Upper lobe of left lung (tissue), 6 donors: Measurements from ENCODE around the gene NKAIN4. TPM values are rescaled to one million over a fixed set of nuclear protein-coding genes. Genes with fewer than 3 reads are reported as not detected.

Source experiments
- ATAC-seq, 2 donors: fragments of 200-7000 bp; cut with Tn5 transposase; one replicate each; pipeline ENCODE4 v1.9.1; 2022; ENCODE audit warnings: mild to moderate bottlenecking in 2 of 2, moderate library complexity in 2 of 2; ENCODE audit not compliant: low FRiP score in 2 of 2
- DNase-seq, 2 donors: peaks; one replicate each; pipeline ENCODE4 v3.0.0-alpha.2; 2019 to 2020
- H3K27ac ChIP-seq, 4 donors: fragments of 200-600 bp; sonication (generic); one replicate each; pipeline ENCODE4 v1.5.1; 2016 to 2019
- H3K27me3 ChIP-seq, 4 donors: fragments of 200-600 bp; sonication (generic); one replicate each; pipeline ENCODE4 v1.5.1; 2017 to 2019
- H3K36me3 ChIP-seq, 4 donors: fragments of 200-600 bp; sonication (generic); one replicate each; pipeline ENCODE4 v1.5.1; 2016 to 2019
- H3K4me1 ChIP-seq, 4 donors: fragments of 200-600 bp; sonication (generic); one replicate each; pipeline ENCODE4 v1.5.1; 2018 to 2019
- H3K4me3 ChIP-seq, 4 donors: fragments of 200-600 bp; sonication (generic); one replicate each; pipeline ENCODE4 v1.5.1; 2017 to 2019; ENCODE audit warnings: mild to moderate bottlenecking in 2 of 4, moderate library complexity in 1 of 4
- H3K9me3 ChIP-seq, 4 donors: fragments of 200-600 bp; sonication (generic); one replicate each; pipeline ENCODE4 v1.5.1; 2018 to 2019
- CTCF ChIP-seq, 6 experiments: fragments of 450-650 bp in 4 of 6; fragments of 200-600 bp in 2 of 6; sonication (generic) in 2 of 6; IDR thresholded peaks; one replicate each; pipeline ENCODE4 v1.5.1; 2016 to 2019; ENCODE audit warnings: antibody characterized with exemption in 6 of 6
- EP300 ChIP-seq, 4 donors: sonication (generic); formaldehyde crosslinking; IDR thresholded peaks; one replicate each; pipeline ENCODE4 v1.5.1; 2017; ENCODE audit warnings: antibody characterized with exemption in 4 of 4, control low read depth in 2 of 4
- POLR2A ChIP-seq, 4 donors: fragments of 450-650 bp; IDR thresholded peaks; one replicate each; pipeline ENCODE4 v1.5.1; 2016 to 2017; ENCODE audit warnings: antibody characterized with exemption in 4 of 4, mild to moderate bottlenecking in 2 of 4
- POLR2AphosphoS5 ChIP-seq, 2 donors: sonication (generic); formaldehyde crosslinking; IDR thresholded peaks; one replicate each; pipeline ENCODE4 v1.5.1; 2017; ENCODE audit warnings: antibody characterized with exemption in 2 of 2
- WGBS, 2 donors: methylation state at CpG; one replicate each; pipeline ENCODE4 v1.1.5; 2017 to 2018; 5-methylcytosine and 5-hydroxymethylcytosine counted together
- total RNA-seq, 6 donors: library from RNA; depleted of rRNA in 4 of 6; stranded (reverse); fragments of >200 nt in 4 of 6; gene quantifications; one replicate each; pipeline versions ENCODE4 v1.1.0 to v1.2.1, GENCODE V29; 2016 to 2021
- donor health status: DM: no; HTN: no; CAD: no; lungs with moderate emphysema.
- donor health status: DM: no; HTN: yes; CAD: no; lungs with severe emphysema.

NKAIN4 gene
- total RNA-seq, 6 donors from 2014 or later: 0.17 TPM; not detected in 5

- no peak overlapping the region for H3K27ac ChIP-seq
- ATAC-seq (no peak), DNase-seq (no peak)
- no peaks in the 10 kb centered on the region for H3K36me3 ChIP-seq
- WGBS, 2 donors: 54 to 71% methylated on average over 9 to 12 of the region's 12 CpGs
- no peaks in the 10 kb centered on the region for H3K9me3 ChIP-seq
- peaks cover 0 to 4% (median 0%) of the 10 kb centered on the region in 4 donors for H3K27me3 ChIP-seq
- no peaks in the 10 kb centered on the region for H3K4me1 ChIP-seq
- no peak overlapping the region for H3K4me3 ChIP-seq
- TF ChIP-seq CTCF (IDR thresholded peaks at IDR 0.05): no peak
- no peak for TF ChIP-seq EP300 (IDR thresholded peaks at IDR 0.05)
- no peak for TF ChIP-seq POLR2AphosphoS5 (IDR thresholded peaks at IDR 0.05)
- TF ChIP-seq POLR2A (IDR thresholded peaks at IDR 0.05): no peak
These were observed 11.7 kb upstream of the NKAIN4 start for GRCh38 chr20:63265891-63266515.

- H3K9me3 ChIP-seq: no peaks in the 10 kb centered on the region
- 40 to 47% methylated on average over 14 of the region's 14 CpGs for WGBS, 2 donors
- H3K27ac ChIP-seq: no peak overlapping the region
- no peaks in the 10 kb centered on the region for H3K36me3 ChIP-seq
- ATAC-seq (no peak), DNase-seq (no peak)
- no peak for TF ChIP-seq EP300 (IDR thresholded peaks at IDR 0.05)
- no peak for TF ChIP-seq POLR2AphosphoS5 (IDR thresholded peaks at IDR 0.05)
- TF ChIP-seq POLR2A (IDR thresholded peaks at IDR 0.05): no peak
- TF ChIP-seq CTCF (IDR thresholded peaks at IDR 0.05): no peak
- H3K27me3 ChIP-seq: peaks cover 0 to 7% (median 0%) of the 10 kb centered on the region in 4 donors
- H3K4me1 ChIP-seq: no peaks in the 10 kb centered on the region
- no peak overlapping the region for H3K4me3 ChIP-seq
These were observed 10.3 kb upstream of the NKAIN4 start for GRCh38 chr20:63264519-63264918.

- no peak for ATAC-seq
- 78 to 79% methylated on average over 5 to 10 of the region's 10 CpGs for WGBS, 2 donors
These were observed 9.7 kb upstream of the NKAIN4 start for GRCh38 chr20:63264000-63264399.

GRCh38 chr20:63262836-63263235, 8.6 kb upstream of the NKAIN4 start:
- no peak for TF ChIP-seq CTCF (IDR thresholded peaks at IDR 0.05)
- no peak for TF ChIP-seq POLR2AphosphoS5 (IDR thresholded peaks at IDR 0.05)
- no peak for TF ChIP-seq POLR2A (IDR thresholded peaks at IDR 0.05)
- no peak for TF ChIP-seq EP300 (IDR thresholded peaks at IDR 0.05)
- 78 to 92% methylated on average over 8 of the region's 9 CpGs for WGBS, 2 donors
- peak in 1 of 2 donors; percentile 46 for DNase-seq
- Histone ChIP-seq H3K9me3 (no peaks in the 10 kb centered on the region), H3K4me3 (no peak overlapping the region), H3K4me1 (no peaks in the 10 kb centered on the region), H3K27me3 (peaks cover 0 to 7% (median 0%) of the 10 kb centered on the region in 4 donors), H3K27ac (no peak overlapping the region), H3K36me3 (no peaks in the 10 kb centered on the region)
- no peak for ATAC-seq

More at GRCh38 chr20:63264000-63264399, 9.7 kb upstream of the NKAIN4 start:
- TF ChIP-seq POLR2A (IDR thresholded peaks at IDR 0.05) (no peak), POLR2AphosphoS5 (IDR thresholded peaks at IDR 0.05) (no peak), EP300 (IDR thresholded peaks at IDR 0.05) (no peak), CTCF (IDR thresholded peaks at IDR 0.05) (no peak)
- Histone ChIP-seq H3K4me3 (no peak overlapping the region), H3K4me1 (no peaks in the 10 kb centered on the region), H3K27ac (no peak overlapping the region), H3K36me3 (no peaks in the 10 kb centered on the region), H3K9me3 (no peaks in the 10 kb centered on the region), H3K27me3 (peaks cover 0 to 7% (median 0%) of the 10 kb centered on the region in 4 donors)
- no peak for DNase-seq
